Measurements from ENCODE around the gene GCSH.
"Not testable (repeated sequence)": the region's sequence is repeated elsewhere in the genome, so short reads cannot be mapped to it uniquely, and the experiment has no call there.

Gene GCSH

GRCh38 chr16:81095953-81096714, at the start of gene GCSH:
TSS of gene GCSH (minus strand) at chr16:81096395. CDS start at chr16:81096278, 117 bp downstream.
- peak; percentile 97 for DNase-seq

- DNase-seq, result no peak
Observed at GRCh38 chr16:81143921-81144471, 47.8 kb upstream of the GCSH start.

GRCh38 chr16:81142864-81143263, 46.7 kb upstream of the GCSH start:
- DNase-seq, result no peak

GRCh38 chr16:81140930-81141780, 45.0 kb upstream of the GCSH start:
- no peak for DNase-seq

GRCh38 chr16:81138831-81139557, 42.8 kb upstream of the GCSH start:
- no peak for DNase-seq

GRCh38 chr16:81137754-81138153, 41.6 kb upstream of the GCSH start:
- DNase-seq, result no peak

- no peak for DNase-seq
Observed at GRCh38 chr16:81136390-81137335, 40.5 kb upstream of the GCSH start.

- no peak for DNase-seq
Observed at GRCh38 chr16:81130126-81130525, 33.9 kb upstream of the GCSH start.

- no peak for DNase-seq
Observed at GRCh38 chr16:81128726-81129524, 32.7 kb upstream of the GCSH start.

- DNase-seq, result peak; percentile 78
Observed at GRCh38 chr16:81127051-81127450, 30.9 kb upstream of the GCSH start.

- no peak for DNase-seq
Observed at GRCh38 chr16:81123092-81123852, 27.1 kb upstream of the GCSH start.

GRCh38 chr16:81121474-81121990, 25.3 kb upstream of the GCSH start:
- no peak for DNase-seq

- no peak for DNase-seq
Observed at GRCh38 chr16:81117436-81117835, 21.2 kb upstream of the GCSH start.

- no peak for DNase-seq
Observed at GRCh38 chr16:81116285-81116684, 20.1 kb upstream of the GCSH start.

- DNase-seq, result no peak
Observed at GRCh38 chr16:81112453-81112852, 16.3 kb upstream of the GCSH start.

- DNase-seq, result not testable (repeated sequence)
Observed at GRCh38 chr16:81109274-81109673, 13.1 kb upstream of the GCSH start.

GRCh38 chr16:81107511-81107910, 11.3 kb upstream of the GCSH start:
- DNase-seq, result no peak

GRCh38 chr16:81106826-81107503, 10.8 kb upstream of the GCSH start:
- DNase-seq, result no peak

GRCh38 chr16:81105946-81106345, 9.8 kb upstream of the GCSH start:
- no peak for DNase-seq
